Bladder microvascular endothelial cell (primary cell): Measurements from ENCODE around the gene PLOD3. TPM values are rescaled to one million over a fixed set of nuclear protein-coding genes. Genes with fewer than 3 reads are reported as not detected.

Experiments used
- total RNA-seq: library from RNA; depleted of rRNA; stranded (reverse); fragments of >200 nt; gene quantifications from 2 replicates; pipeline ENCODE4 v1.2.3, GENCODE V29; 2014

Gene PLOD3
- total RNA-seq = 52.3 and 103 TPM in 2 replicates

GRCh38 chr7:101217388-101218235, at the start of gene PLOD3, which contains the start of gene ZNHIT1:
TSS of gene PLOD3 (minus strand) at chr7:101217581. CDS start at chr7:101217274, 307 bp downstream.
TSS of gene ZNHIT1 (plus strand) at chr7:101218165. CDS start at chr7:101218196, 31 bp downstream.

GRCh38 chr7:101244375-101245146, 27.2 kb upstream of the PLOD3 start, which contains the start of gene FIS1:
TSS of gene FIS1 (minus strand) at chr7:101245081. CDS start at chr7:101245004, 77 bp downstream.

GRCh38 chr7:101237206-101238067, 20.1 kb upstream of the PLOD3 start, which contains the start of gene CLDN15:
TSS of gene CLDN15 (minus strand) at chr7:101237802. CDS start at chr7:101237581, 221 bp downstream.

GRCh38 chr7:101200862-101201599, 16.4 kb downstream of the PLOD3 start, which contains the start of gene MOGAT3:
TSS of gene MOGAT3 (minus strand) at chr7:101201036. CDS start at chr7:101200854, 182 bp downstream.

GRCh38 chr7:101180130-101180755, 37.1 kb downstream of the PLOD3 start, which contains the start of gene NAT16:
TSS of gene NAT16 (minus strand) at chr7:101180293. CDS start at chr7:101174807, 5,486 bp downstream.

GRCh38 chr7:101165075-101165957, 52.1 kb downstream of the PLOD3 start, which contains the start of gene VGF:
TSS of gene VGF (minus strand) at chr7:101165569. CDS start at chr7:101164843, 726 bp downstream.

Other genes starting within 250 kb of the PLOD3 start
- gene MUC12, start 248.0 kb downstream of the PLOD3 start, total RNA-seq = not detected in 2 replicates
- gene MUC17, start 197.5 kb downstream of the PLOD3 start, total RNA-seq = not detected in 2 replicates
- 14.4 and 48.5 TPM in 2 replicates for gene TRIM56, start 132.1 kb downstream of the PLOD3 start, total RNA-seq
- gene SERPINE1, start 90.5 kb downstream of the PLOD3 start, total RNA-seq = 270 and 1,595 TPM in 2 replicates
- 149 and 186 TPM in 2 replicates for gene AP1S1, start 63.1 kb downstream of the PLOD3 start, total RNA-seq
- gene VGF, start 52.0 kb downstream of the PLOD3 start, total RNA-seq = not detected in 2 replicates
- gene NAT16, start 37.3 kb downstream of the PLOD3 start, total RNA-seq = not detected in 2 replicates
- not detected in 2 replicates for gene MOGAT3, start 16.5 kb downstream of the PLOD3 start, total RNA-seq
- gene ZNHIT1, start 584 bp upstream of the PLOD3 start, total RNA-seq = 55.8 and 118 TPM in 2 replicates
- 1.8 and 4.5 TPM in 2 replicates for gene CLDN15, start 20.2 kb upstream of the PLOD3 start, total RNA-seq
- 206 and 302 TPM in 2 replicates for gene FIS1, start 27.5 kb upstream of the PLOD3 start, total RNA-seq
- 12.5 and 14.4 TPM in 2 replicates for gene IFT22, start 104.2 kb upstream of the PLOD3 start, total RNA-seq
- 0.13 TPM in 1 of 2 replicates, not detected in the other for gene COL26A1, start 145.3 kb upstream of the PLOD3 start, total RNA-seq